Neural progenitor cell (in vitro differentiated cells): ENCODE data around the gene LAPTM4A. TPM values are rescaled to one million over a fixed set of nuclear protein-coding genes. Genes with fewer than 3 reads are reported as not detected.
A peak's percentile ranks its signal among the peaks of the same experiment; 100 is the strongest.

Experiments used
- DNase-seq: peaks from one replicate; pipeline ENCODE4 v3.0.0-alpha.2; 2016; ENCODE audit warnings: low spot score
- H2AFZ ChIP-seq: fragments of 200-600 bp; sonication (generic); replicated peaks from 2 replicates; pipeline ENCODE4 v1.6.1; 2016; ENCODE audit warnings: antibody characterized with exemption
- H3F3A ChIP-seq: fragments of 200-600 bp; sonication (generic); 2 replicates; pipeline ENCODE4 v1.6.1; 2016; ENCODE audit warnings: antibody characterized with exemption, low read depth
- H3K27ac ChIP-seq: fragments of 200-600 bp; sonication (generic); 2 replicates; pipeline ENCODE4 v1.5.1; 2016; ENCODE audit warnings: mild to moderate bottlenecking
- H3K27me3 ChIP-seq: fragments of 200-600 bp; sonication (generic); 2 replicates; pipeline ENCODE4 v1.6.1; 2016; ENCODE audit warnings: mild to moderate bottlenecking, moderate library complexity
- H3K36me3 ChIP-seq: fragments of 200-600 bp; sonication (generic); 2 replicates; pipeline ENCODE4 v1.5.1; 2016
- H3K4me1 ChIP-seq: fragments of 200-600 bp; sonication (generic); 2 replicates; pipeline ENCODE4 v1.6.1; 2016; ENCODE audit warnings: mixed run types
- H3K4me2 ChIP-seq: fragments of 200-600 bp; sonication (generic); 2 replicates; pipeline ENCODE4 v1.6.1; 2016
- H3K4me3 ChIP-seq: fragments of 200-600 bp; sonication (generic); 2 replicates; pipeline ENCODE4 v1.5.1; 2016
- H3K79me2 ChIP-seq: fragments of 200-600 bp; sonication (generic); 2 replicates; pipeline ENCODE4 v1.6.1; 2016; ENCODE audit warnings: low read depth
- H3K9ac ChIP-seq: fragments of 200-600 bp; sonication (generic); 2 replicates; pipeline ENCODE4 v1.6.1; 2016
- H3K9me3 ChIP-seq: fragments of 200-600 bp; sonication (generic); 2 replicates; pipeline ENCODE4 v1.5.1; 2016; ENCODE audit warnings: low read depth
- H4K20me1 ChIP-seq: fragments of 200-600 bp; sonication (generic); 2 replicates; pipeline ENCODE4 v1.6.1; 2016; ENCODE audit warnings: low read depth
- H3K27ac Mint-ChIP-seq: 3 replicates; pipeline ENCODE4 v1.8.0; 2021; ENCODE audit warnings: mixed read lengths
- H3K27me3 Mint-ChIP-seq: 2 replicates; pipeline ENCODE4 v1.8.0; 2022; ENCODE audit warnings: low read depth, mild to moderate bottlenecking, inconsistent platforms, moderate library complexity, mixed read lengths; ENCODE audit not compliant: insufficient read depth
- H3K36me3 Mint-ChIP-seq: 3 replicates; pipeline ENCODE4 v1.8.0; 2021; ENCODE audit warnings: mixed read lengths
- H3K4me1 Mint-ChIP-seq: 3 replicates; pipeline ENCODE4 v1.8.0; 2021; ENCODE audit warnings: mixed read lengths
- H3K4me3 Mint-ChIP-seq: 3 replicates; pipeline ENCODE4 v1.8.0; 2021; ENCODE audit warnings: mild to moderate bottlenecking, moderate library complexity, mixed read lengths
- H3K9me3 Mint-ChIP-seq: 3 replicates; pipeline ENCODE4 v1.8.0; 2020; ENCODE audit warnings: mixed read lengths
- CTCF ChIP-seq: fragments of 200-600 bp; sonication (generic); IDR thresholded peaks from 2 replicates; pipeline ENCODE4 v1.5.1; 2017; ENCODE audit warnings: antibody characterized with exemption, mild to moderate bottlenecking
- EZH2 ChIP-seq: fragments of 200-600 bp; sonication (generic); IDR thresholded peaks from 2 replicates; pipeline ENCODE4 v1.6.1; 2017; ENCODE audit warnings: antibody characterized with exemption, mild to moderate bottlenecking, moderate library complexity
- EZH2phosphoT487 ChIP-seq: fragments of 200-600 bp; sonication (generic); IDR thresholded peaks from 2 replicates; pipeline ENCODE4 v1.6.1; 2017; ENCODE audit warnings: antibody characterized with exemption
- total RNA-seq: library from RNA; depleted of rRNA; stranded (reverse); fragments of >200 nt; gene quantifications from 2 replicates; pipeline ENCODE4 v1.2.3, GENCODE V29; 2015; ENCODE audit warnings: low replicate concordance

LAPTM4A gene
- total RNA-seq, 1 donor from 2014 or later = 205 TPM

- Histone ChIP-seq H4K20me1 (no peaks in the 10 kb centered on the region), H3K27me3 (peaks cover 2% of the 10 kb centered on the region), H3K4me1 (no peaks in the 10 kb centered on the region), H3K4me3 (no peak overlapping the region), H3K27ac (no peak overlapping the region), H3K79me2 (no peaks in the 10 kb centered on the region), H3K9ac (no peak overlapping the region), H3K9me3 (no peaks in the 10 kb centered on the region), H2AFZ (no peak overlapping the region), H3K36me3 (no peaks in the 10 kb centered on the region), H3F3A (no peaks in the 10 kb centered on the region), H3K4me2 (no peak overlapping the region)
- no peak for DNase-seq
- H3K27ac Mint-ChIP-seq = peak overlapping the region; percentile 59
- peaks cover 9% of the 10 kb centered on the region for H3K4me1 Mint-ChIP-seq
- peaks cover 4% of the 10 kb centered on the region for H3K9me3 Mint-ChIP-seq
- peaks cover 2% of the 10 kb centered on the region for H3K27me3 Mint-ChIP-seq
- TF ChIP-seq CTCF (no peak), EZH2 (no peak), EZH2phosphoT487 (no peak)
- H3K4me3 Mint-ChIP-seq = no peak overlapping the region
- H3K36me3 Mint-ChIP-seq = no peaks in the 10 kb centered on the region
Observed at GRCh38 chr2:20062615-20063545, 11.5 kb upstream of the LAPTM4A start.

DNA sequence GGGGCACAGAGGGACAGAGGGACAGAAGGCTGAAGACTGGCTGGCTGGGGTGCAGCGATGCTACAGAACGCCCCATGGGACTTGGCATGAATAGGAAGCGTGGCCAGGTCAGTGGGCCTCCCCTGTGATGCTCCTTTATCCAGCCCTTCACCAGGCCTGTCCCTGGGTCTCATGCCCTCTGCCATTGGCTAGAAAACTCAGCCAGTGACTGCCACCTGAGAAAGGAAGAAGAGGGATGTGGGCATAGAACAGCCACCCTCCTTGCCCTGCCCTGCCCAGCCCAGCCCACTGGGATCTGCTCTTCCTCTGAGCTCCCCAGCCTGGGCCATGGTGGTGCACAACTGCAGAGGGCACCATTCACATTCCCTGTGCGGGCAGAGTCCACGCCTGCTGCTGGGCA lies 10.5 kb upstream of the LAPTM4A start:
- no peaks in the 10 kb centered on the region for H3K9me3 Mint-ChIP-seq
- Histone ChIP-seq H3K4me3 (no peak overlapping the region), H3K4me2 (no peak overlapping the region), H4K20me1 (no peaks in the 10 kb centered on the region), H3K36me3 (no peaks in the 10 kb centered on the region), H3F3A (no peaks in the 10 kb centered on the region), H3K9ac (no peak overlapping the region), H3K27me3 (peaks cover 10% of the 10 kb centered on the region), H2AFZ (no peak overlapping the region), H3K9me3 (no peaks in the 10 kb centered on the region), H3K79me2 (no peaks in the 10 kb centered on the region), H3K27ac (no peak overlapping the region), H3K4me1 (no peaks in the 10 kb centered on the region)
- peaks cover 9% of the 10 kb centered on the region for H3K4me1 Mint-ChIP-seq
- H3K27me3 Mint-ChIP-seq = peaks cover 2% of the 10 kb centered on the region
- TF ChIP-seq EZH2 (no peak), EZH2phosphoT487 (no peak), CTCF (no peak)
- H3K36me3 Mint-ChIP-seq = no peaks in the 10 kb centered on the region
- no peak overlapping the region for H3K27ac Mint-ChIP-seq
- H3K4me3 Mint-ChIP-seq = no peak overlapping the region
- no peak for DNase-seq

- peaks cover 9% of the 10 kb centered on the region for H3K4me1 Mint-ChIP-seq
- Histone ChIP-seq H4K20me1 (no peaks in the 10 kb centered on the region), H2AFZ (no peak overlapping the region), H3K36me3 (no peaks in the 10 kb centered on the region), H3K79me2 (no peaks in the 10 kb centered on the region), H3F3A (no peaks in the 10 kb centered on the region), H3K4me3 (no peak overlapping the region), H3K9me3 (no peaks in the 10 kb centered on the region), H3K9ac (no peak overlapping the region), H3K4me2 (no peak overlapping the region), H3K27me3 (peaks cover 10% of the 10 kb centered on the region), H3K27ac (no peak overlapping the region), H3K4me1 (no peaks in the 10 kb centered on the region)
- H3K9me3 Mint-ChIP-seq = no peaks in the 10 kb centered on the region
- H3K27me3 Mint-ChIP-seq = peaks cover 2% of the 10 kb centered on the region
- H3K36me3 Mint-ChIP-seq = no peaks in the 10 kb centered on the region
- no peak overlapping the region for H3K27ac Mint-ChIP-seq
- no peak for DNase-seq
- H3K4me3 Mint-ChIP-seq = no peak overlapping the region
- TF ChIP-seq CTCF = no peak
- TF ChIP-seq EZH2 = no peak
- TF ChIP-seq EZH2phosphoT487 = no peak
Observed at GRCh38 chr2:20061476-20061875, 10.0 kb upstream of the LAPTM4A start.
